HCT116 (cell line): ENCODE results near the gene CDH26. TPM values are rescaled to one million over a fixed set of nuclear protein-coding genes. Genes with fewer than 3 reads are reported as not detected.

Experiments used
- ATAC-seq: fragments of 200-7000 bp; cut with Tn5 transposase; 2 replicates; pipeline ENCODE4 v1.9.1; 2020; ENCODE audit warnings: mild to moderate bottlenecking, moderate library complexity
- BruUV-seq: library from RNA; stranded (reverse); fragments of 400-500 nt; replicated peaks from 2 replicates; lab custom pipeline; 2021; lab: Mats Ljungman, UMichigan
- CTCF ChIA-PET: fragments of 300-600 bp; sonication (Branson Sonifier 250); formaldehyde crosslinking; loops from one replicate; lab custom pipeline; 2021; ENCODE audit warnings: antibody characterized with exemption; lab: Charles Lee
- POLR2A ChIA-PET: fragments of 300-600, 350-600 bp; sonication (Branson Sonifier 250); formaldehyde crosslinking; loops from one replicate; lab custom pipeline; 2021; ENCODE audit warnings: antibody characterized with exemption; lab: Charles Lee
- RAD21 ChIA-PET, 2 experiments: fragments of 300-600 bp; sonication (Branson Sonifier 250); formaldehyde crosslinking; loops; one replicate each; lab custom pipeline; 2023; ENCODE audit warnings: low total read pairs in 2 of 2; ENCODE audit not compliant: uncharacterized antibody in 2 of 2, unreplicated experiment in 2 of 2, low non-redundant PET in 1 of 2; lab: Charles Lee
- DNase-seq: peaks from one replicate; pipeline ENCODE4 v3.0.0-alpha.2; 2010; ENCODE audit warnings: low read depth, low spot score
- H2AFZ ChIP-seq: fragments of 200-600 bp; shearing (Covaris generic), sonication (generic); 2 replicates; pipeline ENCODE4 v1.6.1; 2017; ENCODE audit warnings: low read depth, mixed run types, mixed read lengths, antibody characterized with exemption, low read length; ENCODE audit not compliant: poor library complexity, severe bottlenecking
- H3K27ac ChIP-seq: 2 replicates; pipeline ENCODE4 v1.5.1; 2012; ENCODE audit warnings: low read depth, low read length
- H3K27me3 ChIP-seq: fragments of 200-600 bp; sonication (generic); 2 replicates; pipeline ENCODE4 v1.6.1; 2016; ENCODE audit warnings: mixed run types, low read length, mixed read lengths; ENCODE audit not compliant: insufficient read depth
- H3K36me3 ChIP-seq, 2 experiments: fragments of 200-500 bp in 1 of 2; fragments of 200-600 bp in 1 of 2; sonication (Bioruptor generic) in 1 of 2; sonication (generic) in 1 of 2; 2 replicates each; pipeline versions ENCODE4 v1.5.1 to v1.6.1; 2014 to 2016; ENCODE audit warnings: low read length in 2 of 2, inconsistent platforms in 1 of 2, mixed read lengths in 1 of 2, mixed run types in 1 of 2; ENCODE audit not compliant: insufficient read depth in 2 of 2, control insufficient read depth in 1 of 2
- H3K4me1 ChIP-seq, 2 experiments: fragments of 200-600 bp in 1 of 2; sonication (generic) in 1 of 2; 2 replicates each; pipeline versions ENCODE4 v1.5.1 to v1.6.1; 2012 to 2017; ENCODE audit warnings: low read length in 2 of 2, inconsistent platforms in 1 of 2, mild to moderate bottlenecking in 1 of 2, mixed read lengths in 1 of 2, mixed run types in 1 of 2, moderate library complexity in 1 of 2; ENCODE audit not compliant: insufficient read depth in 2 of 2, control insufficient read depth in 1 of 2
- H3K4me2 ChIP-seq: fragments of 200-600 bp; sonication (generic); 2 replicates; pipeline ENCODE4 v1.6.1; 2017; ENCODE audit warnings: mixed run types, low read length, mixed read lengths
- H3K4me3 ChIP-seq, 2 experiments: fragments of 200-600 bp in 1 of 2; sonication (generic) in 1 of 2; replicated peaks in 1 of 2; 2 replicates each; pipeline ENCODE4 v1.5.1; 2011 to 2016; ENCODE audit warnings: low read length in 2 of 2, control low read depth in 1 of 2, low read depth in 1 of 2, mild to moderate bottlenecking in 1 of 2, mixed read lengths in 1 of 2, mixed run types in 1 of 2
- H3K79me2 ChIP-seq: fragments of 200-600 bp; sonication (generic); 2 replicates; pipeline ENCODE4 v1.6.1; 2017; ENCODE audit warnings: mild to moderate bottlenecking, mixed run types, low read length, moderate library complexity, mixed read lengths; ENCODE audit not compliant: insufficient read depth
- H3K9ac ChIP-seq: fragments of 200-600 bp; sonication (generic); 2 replicates; pipeline ENCODE4 v1.6.1; 2016; ENCODE audit warnings: low read length, mixed read lengths
- H3K9me2 ChIP-seq: fragments of 200-600 bp; sonication (generic), shearing (Covaris generic); 2 replicates; pipeline ENCODE4 v1.6.1; 2017; ENCODE audit warnings: mixed run types, mild to moderate bottlenecking, moderate library complexity; ENCODE audit not compliant: insufficient read depth
- H3K9me3 ChIP-seq, 2 experiments: fragments of 200-500 bp in 1 of 2; fragments of 200-600 bp in 1 of 2; sonication (Bioruptor generic) in 1 of 2; sonication (generic) in 1 of 2; 2 replicates each; pipeline ENCODE4 v1.6.1; 2014 to 2017; ENCODE audit warnings: low read length in 2 of 2, mixed read lengths in 2 of 2, inconsistent platforms in 1 of 2, low read depth in 1 of 2, mild to moderate bottlenecking in 1 of 2, mixed run types in 1 of 2, moderate library complexity in 1 of 2; ENCODE audit not compliant: control insufficient read depth in 1 of 2, insufficient read depth in 1 of 2
- H4K20me1 ChIP-seq: fragments of 200-600 bp; sonication (generic), shearing (Covaris generic); 2 replicates; pipeline ENCODE4 v1.6.1; 2017; ENCODE audit warnings: mixed run types, mild to moderate bottlenecking, moderate library complexity; ENCODE audit not compliant: insufficient read depth
- ATF3 ChIP-seq: IDR thresholded peaks from 2 replicates; pipeline ENCODE4 v1.6.1; 2012
- CEBPB ChIP-seq: IDR thresholded peaks from 2 replicates; pipeline ENCODE4 v1.6.1; 2012; ENCODE audit warnings: low read depth
- CTCF ChIP-seq, 3 experiments: fragments of 200-600 bp in 1 of 3; sonication (generic) in 1 of 3; IDR thresholded peaks in 2 of 3; conservative IDR thresholded peaks in 1 of 3; 2 replicates each; pipeline ENCODE4 v1.5.1; 2012 to 2017; ENCODE audit warnings: low read depth in 2 of 3, low read length in 2 of 3, antibody characterized with exemption in 1 of 3, borderline replicate concordance in 1 of 3, control low read depth in 1 of 3, mild to moderate bottlenecking in 1 of 3, mixed read lengths in 1 of 3, mixed run types in 1 of 3, moderate library complexity in 1 of 3; ENCODE audit not compliant: insufficient read depth in 1 of 3
- EZH2 ChIP-seq: fragments of 200-600 bp; sonication (generic); IDR thresholded peaks from 2 replicates; pipeline ENCODE4 v1.6.1; 2017; ENCODE audit warnings: antibody characterized with exemption, mixed run types
- JUND ChIP-seq: IDR thresholded peaks from 2 replicates; pipeline ENCODE4 v1.6.1; 2012
- MAX ChIP-seq: IDR thresholded peaks from 2 replicates; pipeline ENCODE4 v1.6.1; 2012
- POLR2AphosphoS5 ChIP-seq: IDR thresholded peaks from 2 replicates; pipeline ENCODE4 v1.6.1; 2011; ENCODE audit warnings: mild to moderate bottlenecking, low read depth, low read length, moderate library complexity
- RAD21 ChIP-seq: IDR thresholded peaks from 2 replicates; pipeline ENCODE4 v1.6.1; 2012; ENCODE audit warnings: low read depth, mild to moderate bottlenecking
- SIN3A ChIP-seq: IDR thresholded peaks from 2 replicates; pipeline ENCODE4 v1.6.1; 2012; ENCODE audit warnings: low read depth
- SRF ChIP-seq: IDR thresholded peaks from 2 replicates; pipeline ENCODE4 v1.6.1; 2012; ENCODE audit warnings: low read depth
- ZBTB33 ChIP-seq: IDR thresholded peaks from 2 replicates; pipeline ENCODE4 v1.6.1; 2011; ENCODE audit warnings: mild to moderate bottlenecking, low read length, moderate library complexity; ENCODE audit not compliant: insufficient replicate concordance; ENCODE audit errors: extremely low read depth
- intact Hi-C: fragments of 100-400 bp; cut with micrococcal nuclease; formaldehyde crosslinking; loops from 2 replicates; pipeline ENCODE4 v1.10.0; 2022
- total RNA-seq: library from RNA; stranded (reverse); gene quantifications from one replicate; pipeline ENCODE4 v1.2.1, GENCODE V29; 2021; ENCODE audit not compliant: unreplicated experiment

Gene CDH26
- total RNA-seq, 1 experiment from 2014 or later, result 0.34 TPM

GRCh38 chr20:60001108-60001507, 42.9 kb downstream of the CDH26 start:
- H2AFZ ChIP-seq, result no peak overlapping the region
- TF ChIP-seq ATF3 (no peak), JUND (no peak)
- TF ChIP-seq, all 23 proteins: peak for 0
- H3K27me3 ChIP-seq, result peaks cover 11% of the 10 kb centered on the region; the same call in 1 of the 2 replicates
- ChIA-PET CTCF (no interaction called here), RAD21 (no interaction called here), POLR2A (no interaction called here)
- ATAC-seq, result no peak
- H3K27ac ChIP-seq, result no peak overlapping the region
- H3K79me2 ChIP-seq, result no peaks in the 10 kb centered on the region
- no peak overlapping the region for H3K4me2 ChIP-seq
- H4K20me1 ChIP-seq, result no peaks in the 10 kb centered on the region
- no peaks in the 10 kb centered on the region for H3K36me3 ChIP-seq
- no peaks in the 10 kb centered on the region for H3K9me2 ChIP-seq
- intact Hi-C loops, result no loop called here
- H3K4me1 ChIP-seq, result peaks cover 4 to 7% of the 10 kb centered on the region in 2 experiments; a peak in 2 of 4 replicates
- no peaks in the 10 kb centered on the region for H3K9me3 ChIP-seq
- H3K4me3 ChIP-seq, result no peak overlapping the region
- H3K9ac ChIP-seq, result no peak overlapping the region
- no TSS peak for BruUV-seq
- no peak for DNase-seq

DNA sequence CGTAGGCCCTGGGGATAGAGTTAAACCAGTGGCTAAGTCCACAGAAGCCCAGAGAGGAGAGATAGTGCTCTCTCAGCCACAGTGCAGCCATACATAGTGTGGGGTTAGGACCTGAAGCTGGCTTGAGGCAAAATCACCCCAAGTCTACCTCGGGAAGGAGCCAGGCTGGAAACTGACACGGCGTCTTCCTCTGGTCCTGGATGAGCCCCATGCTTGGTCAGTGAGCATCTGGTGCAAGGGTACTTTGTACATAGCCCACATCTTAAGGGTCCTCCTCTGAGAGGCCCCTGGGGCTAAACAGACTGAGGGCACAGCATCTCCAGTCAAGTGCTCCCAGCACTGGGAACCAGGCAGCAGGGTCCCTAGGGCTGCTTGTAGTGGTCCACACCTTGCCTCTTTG, 45.6 kb downstream of the CDH26 start:
- Histone ChIP-seq H3K27ac (no peak overlapping the region), H3K4me1 (peaks cover 4 to 7% of the 10 kb centered on the region in 2 experiments; a peak in 2 of 4 replicates), H3K9me2 (no peaks in the 10 kb centered on the region), H3K9ac (no peak overlapping the region), H3K9me3 (no peaks in the 10 kb centered on the region), H3K27me3 (peaks cover 5% of the 10 kb centered on the region; the same call in 1 of the 2 replicates), H3K4me3 (no peak overlapping the region), H3K4me2 (no peak overlapping the region), H3K79me2 (no peaks in the 10 kb centered on the region), H3K36me3 (no peaks in the 10 kb centered on the region), H2AFZ (no peak overlapping the region), H4K20me1 (no peaks in the 10 kb centered on the region)
- ATAC-seq, result no peak
- RAD21 ChIA-PET, result no interaction called here
- POLR2A ChIA-PET, result no interaction called here
- CTCF ChIA-PET, result interaction anchor here (0.9 kb wide), 1 partner anchor 9 kb away, joined by 3 read pairs; no protein-coding TSS in a partner anchor
- no peak for DNase-seq
- intact Hi-C loops, result no loop called here
- TF ChIP-seq CTCF (IDR thresholded peaks at IDR 0.05 in 2 of 3, conservative IDR thresholded peaks at IDR 0.05 in 1 of 3; ENCODE audit: borderline replicate concordance in 1 of 3, insufficient read depth in 1 of 3, low read depth in 2 of 3, low read length in 2 of 3) (no peak), CEBPB (no peak), ATF3 (no peak), SIN3A (no peak), EZH2 (no peak), POLR2AphosphoS5 (no peak), SRF (no peak), RAD21 (no peak), ZBTB33 (no peak), MAX (no peak)
- BruUV-seq, result no TSS peak
